WERI-Rb-1 (cell line): Measurements from ENCODE around the gene RIPOR2.

Experiments
- DNase-seq: peaks from one replicate; pipeline ENCODE4 v3.0.0-alpha.2; 2020
- H3K27ac ChIP-seq: fragments of 250-450 bp; sonication (Bioruptor Pico); 2 replicates; pipeline ENCODE4 v1.5.1; 2020; ENCODE audit warnings: mild to moderate bottlenecking, moderate library complexity
- H3K27me3 ChIP-seq: fragments of 250-450 bp; sonication (Bioruptor Pico); 2 replicates; pipeline ENCODE4 v1.5.1; 2021; ENCODE audit warnings: mild to moderate bottlenecking, low read depth, moderate library complexity; ENCODE audit not compliant: insufficient read depth, severe bottlenecking
- H3K36me3 ChIP-seq: fragments of 250-450 bp; sonication (Bioruptor Pico); 2 replicates; pipeline ENCODE4 v1.5.1; 2020; ENCODE audit warnings: mild to moderate bottlenecking, moderate library complexity
- H3K4me3 ChIP-seq: 2 replicates; pipeline ENCODE4 v1.5.1; 2011; ENCODE audit warnings: low read depth, mild to moderate bottlenecking, control low read depth, low read length
- H3K9me3 ChIP-seq: fragments of 250-450 bp; sonication (Bioruptor Pico); 2 replicates; pipeline ENCODE4 v1.5.1; 2021; ENCODE audit warnings: mild to moderate bottlenecking, moderate library complexity; ENCODE audit not compliant: severe bottlenecking
- CTCF ChIP-seq: IDR thresholded peaks from 2 replicates; pipeline ENCODE4 v1.5.1; 2011; ENCODE audit warnings: low read depth, mild to moderate bottlenecking, control low read depth, inconsistent platforms, low read length

RIPOR2 gene

DNA sequence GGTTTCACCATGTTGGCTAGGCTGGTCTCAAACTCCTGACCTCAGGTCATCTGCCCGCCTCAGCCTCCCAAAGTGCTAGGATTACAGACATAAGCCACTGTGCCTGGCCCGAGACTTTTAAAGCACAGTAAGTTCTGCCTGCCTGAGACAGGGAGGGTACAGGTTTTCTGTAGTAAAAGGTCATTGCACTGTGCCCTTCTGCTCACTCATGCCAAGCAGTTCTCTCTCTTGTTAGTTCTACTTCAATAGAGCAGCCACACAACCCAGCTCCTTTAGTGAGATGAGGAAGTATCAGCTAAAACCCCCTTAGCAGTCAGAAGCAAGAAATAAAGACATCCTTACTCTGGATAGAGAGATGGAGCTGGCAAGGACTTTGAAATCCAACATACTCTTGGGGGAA is 84.7 kb downstream of the RIPOR2 start:
- Histone ChIP-seq H3K4me3 (no peak overlapping the region), H3K36me3 (no peaks in the 10 kb centered on the region), H3K27me3 (no peaks in the 10 kb centered on the region), H3K9me3 (no peaks in the 10 kb centered on the region), H3K27ac (no peak overlapping the region)
- DNase-seq, result no peak
- TF ChIP-seq CTCF, result no peak

- Histone ChIP-seq H3K27ac (no peak overlapping the region), H3K9me3 (no peaks in the 10 kb centered on the region), H3K4me3 (no peak overlapping the region), H3K36me3 (no peaks in the 10 kb centered on the region), H3K27me3 (no peaks in the 10 kb centered on the region)
- DNase-seq, result no peak
- TF ChIP-seq CTCF, result no peak
These were observed 86.0 kb downstream of the RIPOR2 start for GRCh38 chr6:24849713-24850112.

GRCh38 chr6:24848461-24848860 is 87.3 kb downstream of the RIPOR2 start:
- no peaks in the 10 kb centered on the region for H3K9me3 ChIP-seq
- no peak for DNase-seq
- H3K27me3 ChIP-seq, result no peaks in the 10 kb centered on the region
- TF ChIP-seq CTCF, result no peak
- no peak overlapping the region for H3K27ac ChIP-seq
- no peak overlapping the region for H3K4me3 ChIP-seq
- no peaks in the 10 kb centered on the region for H3K36me3 ChIP-seq

GRCh38 chr6:24847402-24847801 is 88.4 kb downstream of the RIPOR2 start:
- Histone ChIP-seq H3K27ac (no peak overlapping the region), H3K36me3 (no peaks in the 10 kb centered on the region), H3K4me3 (no peak overlapping the region), H3K9me3 (no peaks in the 10 kb centered on the region), H3K27me3 (no peaks in the 10 kb centered on the region)
- no peak for TF ChIP-seq CTCF
- no peak for DNase-seq

DNA sequence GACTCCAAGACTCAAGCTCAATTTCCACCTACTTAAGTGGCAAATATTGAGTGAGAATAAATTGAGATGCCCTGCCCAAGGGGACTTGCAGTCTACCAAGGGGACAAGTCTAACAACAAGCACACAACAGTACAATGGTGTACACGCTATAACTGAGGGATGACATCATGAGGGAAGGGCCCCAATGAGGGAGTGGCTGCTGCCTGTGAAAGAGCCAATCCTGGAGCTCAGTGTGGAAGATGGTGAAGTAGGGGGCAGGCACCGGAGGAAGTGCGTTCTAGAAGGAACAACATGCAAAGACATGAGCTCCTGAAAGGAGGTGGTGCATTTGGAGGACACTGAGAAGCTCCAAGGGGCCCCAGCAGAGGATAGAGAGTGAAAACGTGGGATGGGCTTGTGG is 90.2 kb downstream of the RIPOR2 start:
- TF ChIP-seq CTCF, result no peak
- no peaks in the 10 kb centered on the region for H3K36me3 ChIP-seq
- H3K27me3 ChIP-seq, result no peaks in the 10 kb centered on the region

GRCh38 chr6:24844903-24845302 is 90.9 kb downstream of the RIPOR2 start:
- H3K36me3 ChIP-seq, result no peaks in the 10 kb centered on the region
- H3K4me3 ChIP-seq, result no peak overlapping the region
- no peaks in the 10 kb centered on the region for H3K27me3 ChIP-seq
- no peak for TF ChIP-seq CTCF
- H3K27ac ChIP-seq, result no peak overlapping the region
- no peak for DNase-seq
- no peaks in the 10 kb centered on the region for H3K9me3 ChIP-seq

More for the DNA sequence above, 90.2 kb downstream of the RIPOR2 start:
- no peak overlapping the region for H3K27ac ChIP-seq
- no peak overlapping the region for H3K4me3 ChIP-seq
- no peaks in the 10 kb centered on the region for H3K9me3 ChIP-seq
- no peak for DNase-seq
